AG04450 (cell line): ENCODE results near the gene SIRPD. TPM values are rescaled to one million over a fixed set of nuclear protein-coding genes. Genes with fewer than 3 reads are reported as not detected.

Experiments used
- CTCF ChIA-PET: fragments of 300-600, 350-600 bp; formaldehyde crosslinking; extraction: SDS; loops from one replicate; lab custom pipeline; 2022; ENCODE audit warnings: antibody characterized with exemption, inconsistent platforms; lab: Charles Lee
- POLR2A ChIA-PET: fragments of 350-600 bp; formaldehyde crosslinking; extraction: SDS; loops from one replicate; lab custom pipeline; 2021; ENCODE audit warnings: antibody characterized with exemption, inconsistent platforms; lab: Yijun Ruan, JAX
- DNase-seq: peaks from one replicate; pipeline ENCODE4 v3.0.0-alpha.2; 2011; ENCODE audit warnings: low read depth, low spot score
- H3K27ac ChIP-seq: one replicate; pipeline ENCODE4 v1.5.1; 2012; ENCODE audit warnings: low read depth, low read length, control low read depth
- H3K27me3 ChIP-seq: one replicate; pipeline ENCODE4 v1.6.0; 2012; ENCODE audit warnings: low read length; ENCODE audit not compliant: control insufficient read depth, insufficient read depth
- H3K4me3 ChIP-seq: 2 replicates; pipeline ENCODE4 v1.5.1; 2011; ENCODE audit warnings: mild to moderate bottlenecking, low read depth, low read length, control low read depth
- H3K9me3 ChIP-seq: 2 replicates; pipeline ENCODE4 v1.5.1; 2012; ENCODE audit warnings: low read length; ENCODE audit not compliant: control insufficient read depth, insufficient read depth
- polyA plus RNA-seq: library from polyadenylated mRNA; depleted of rRNA; stranded (reverse); fragments of >200 nt; gene quantifications from 2 replicates; pipeline ENCODE4 v1.2.3, GENCODE V29; 2011
- TF ChIP-seq, protein P1 (sequence below): IDR thresholded peaks from 2 replicates; pipeline ENCODE4 v1.5.1; 2011; ENCODE audit warnings: low read depth, low read length, control low read depth, inconsistent platforms

SIRPD gene
- polyA plus RNA-seq, 1 experiment: not detected

DNA sequence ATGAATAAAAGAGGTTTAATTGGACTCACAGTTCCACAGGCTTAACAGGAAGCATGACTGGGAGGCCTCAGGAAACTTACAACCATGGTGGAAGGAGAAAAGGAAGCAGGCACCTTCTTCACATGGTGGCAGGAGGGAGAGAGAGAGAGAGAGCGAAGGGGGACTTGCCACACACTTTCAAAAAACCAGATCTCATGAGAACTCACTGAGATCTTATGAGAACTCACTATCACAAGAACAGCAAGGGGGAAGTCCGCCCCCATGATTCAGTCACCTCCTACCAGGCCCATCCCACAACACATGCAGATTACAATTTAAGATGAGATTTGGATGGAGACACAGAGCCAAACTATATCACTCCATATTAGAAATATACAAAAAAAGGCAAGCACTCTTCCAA lies 6.1 kb upstream of the SIRPD start:
- TF ChIP-seq, protein P1, sequence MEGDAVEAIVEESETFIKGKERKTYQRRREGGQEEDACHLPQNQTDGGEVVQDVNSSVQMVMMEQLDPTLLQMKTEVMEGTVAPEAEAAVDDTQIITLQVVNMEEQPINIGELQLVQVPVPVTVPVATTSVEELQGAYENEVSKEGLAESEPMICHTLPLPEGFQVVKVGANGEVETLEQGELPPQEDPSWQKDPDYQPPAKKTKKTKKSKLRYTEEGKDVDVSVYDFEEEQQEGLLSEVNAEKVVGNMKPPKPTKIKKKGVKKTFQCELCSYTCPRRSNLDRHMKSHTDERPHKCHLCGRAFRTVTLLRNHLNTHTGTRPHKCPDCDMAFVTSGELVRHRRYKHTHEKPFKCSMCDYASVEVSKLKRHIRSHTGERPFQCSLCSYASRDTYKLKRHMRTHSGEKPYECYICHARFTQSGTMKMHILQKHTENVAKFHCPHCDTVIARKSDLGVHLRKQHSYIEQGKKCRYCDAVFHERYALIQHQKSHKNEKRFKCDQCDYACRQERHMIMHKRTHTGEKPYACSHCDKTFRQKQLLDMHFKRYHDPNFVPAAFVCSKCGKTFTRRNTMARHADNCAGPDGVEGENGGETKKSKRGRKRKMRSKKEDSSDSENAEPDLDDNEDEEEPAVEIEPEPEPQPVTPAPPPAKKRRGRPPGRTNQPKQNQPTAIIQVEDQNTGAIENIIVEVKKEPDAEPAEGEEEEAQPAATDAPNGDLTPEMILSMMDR: no peak
- CTCF ChIA-PET: no interaction called here
- no peaks in the 10 kb centered on the region for H3K9me3 ChIP-seq

DNA sequence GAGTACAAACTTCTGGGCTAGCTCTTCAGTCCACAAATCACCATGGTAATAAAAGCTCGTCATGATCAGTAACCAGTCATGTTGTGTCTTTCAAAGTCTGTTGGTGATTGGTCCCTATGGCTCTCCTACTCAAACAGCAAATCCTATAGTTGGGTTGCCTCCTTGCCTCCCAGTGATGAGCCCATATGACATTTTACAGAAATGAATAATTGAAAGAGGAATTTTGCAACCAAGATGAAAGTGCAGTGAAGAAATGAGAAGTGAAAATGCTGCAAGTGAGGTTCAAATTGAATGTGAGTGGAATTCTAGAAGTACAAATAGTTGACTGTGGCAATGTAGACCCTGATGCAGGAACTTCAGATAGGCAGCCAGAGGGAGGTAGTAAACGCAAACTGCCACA lies 5.1 kb upstream of the SIRPD start:
- ChIA-PET POLR2A (no interaction called here), CTCF (no interaction called here)
- TF ChIP-seq, protein P1: no peak
- Histone ChIP-seq H3K27me3 (peaks cover 3% of the 10 kb centered on the region), H3K9me3 (no peaks in the 10 kb centered on the region), H3K4me3 (no peak overlapping the region), H3K27ac (no peak overlapping the region)
- no peak for DNase-seq

More for the DNA sequence above, 6.1 kb upstream of the SIRPD start:
- H3K27ac ChIP-seq: no peak overlapping the region
- peaks cover 3% of the 10 kb centered on the region for H3K27me3 ChIP-seq
- no peak for DNase-seq
- H3K4me3 ChIP-seq: no peak overlapping the region
- POLR2A ChIA-PET: no interaction called here

DNA sequence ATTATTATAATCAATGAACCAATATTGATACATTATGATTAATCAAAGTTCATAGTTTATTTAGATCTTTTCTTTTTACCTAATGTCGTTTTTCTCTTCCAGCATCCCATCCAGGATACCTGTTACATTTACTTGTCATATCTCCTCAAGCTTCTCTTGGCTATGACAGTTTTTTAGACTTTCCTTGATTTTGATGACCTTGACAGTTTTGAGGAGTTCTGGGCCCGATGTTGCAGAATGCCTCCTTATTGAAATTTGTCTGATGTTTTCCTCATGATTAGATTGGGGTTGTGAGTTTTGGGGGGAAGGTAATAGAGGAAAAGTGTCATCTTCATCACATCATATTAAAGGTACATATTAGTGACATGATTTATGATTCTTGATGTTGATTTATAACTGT lies 3.8 kb upstream of the SIRPD start:
- H3K4me3 ChIP-seq: no peak overlapping the region
- no peak for DNase-seq
- no peak overlapping the region for H3K27ac ChIP-seq
- peaks cover 3% of the 10 kb centered on the region for H3K27me3 ChIP-seq
- CTCF ChIA-PET: no interaction called here
- POLR2A ChIA-PET: no interaction called here
- TF ChIP-seq, protein P1: no peak
- H3K9me3 ChIP-seq: no peaks in the 10 kb centered on the region

DNA sequence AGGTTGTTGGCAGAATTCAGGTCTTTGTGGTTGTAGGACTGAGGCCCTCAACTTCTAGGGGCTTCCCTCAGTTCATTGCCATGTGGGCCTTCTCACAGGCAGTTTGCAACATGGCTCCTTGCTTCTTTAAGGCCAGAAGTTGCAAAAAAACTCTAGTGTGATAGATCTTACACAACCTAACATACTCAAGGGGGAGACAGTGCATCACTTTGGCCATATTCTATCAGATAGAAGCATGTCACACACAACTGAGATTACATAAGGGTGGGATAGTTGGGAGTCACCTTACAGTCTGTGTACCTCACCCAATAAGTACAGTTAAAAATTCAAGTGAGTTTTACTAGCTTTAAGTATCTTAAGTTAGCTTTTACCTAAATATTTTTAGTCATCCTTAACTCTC lies 1.6 kb downstream of the SIRPD start:
- POLR2A ChIA-PET: no interaction called here
- Histone ChIP-seq H3K27me3 (peaks cover 3% of the 10 kb centered on the region), H3K4me3 (no peak overlapping the region), H3K9me3 (no peaks in the 10 kb centered on the region), H3K27ac (no peak overlapping the region)
- TF ChIP-seq, protein P1: no peak
- CTCF ChIA-PET: no interaction called here
- no peak for DNase-seq

DNA sequence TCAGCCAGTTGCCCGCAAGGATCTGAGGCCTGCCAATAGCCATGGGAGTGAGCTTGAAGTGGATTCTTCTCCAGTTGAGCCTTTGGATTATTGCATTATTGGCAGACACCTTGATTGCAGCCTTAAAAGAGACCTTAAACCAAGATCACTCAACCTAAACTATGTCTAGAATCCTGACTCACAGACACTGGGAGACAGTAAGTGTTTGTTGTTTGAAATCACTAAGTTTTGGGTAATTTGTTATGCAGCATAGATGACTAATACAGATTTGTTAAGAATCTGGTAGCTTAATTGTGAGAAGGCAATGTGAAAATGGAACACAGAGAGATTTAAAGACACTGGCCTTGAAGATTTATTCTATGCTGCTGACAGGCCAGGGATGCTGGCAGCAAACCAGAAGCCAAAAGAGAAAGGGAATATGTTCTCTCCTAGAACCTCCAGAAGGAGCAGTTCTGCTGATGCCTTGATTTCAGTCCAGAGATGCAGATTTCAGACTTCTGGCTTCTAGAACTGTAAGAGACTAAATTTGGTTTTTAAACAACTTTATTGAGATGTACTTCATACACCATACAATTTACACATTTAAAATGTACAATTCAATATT lies 17.6 kb downstream of the SIRPD start:
- DNase-seq: no peak
- Histone ChIP-seq H3K9me3 (no peaks in the 10 kb centered on the region), H3K27ac (no peak overlapping the region), H3K4me3 (no peak overlapping the region), H3K27me3 (no peaks in the 10 kb centered on the region)
- ChIA-PET CTCF (interaction anchor here (0.7 kb wide), 1 partner anchor 334 kb away, joined by 3 read pairs; no protein-coding TSS in a partner anchor), POLR2A (no interaction called here)
- TF ChIP-seq, protein P1: no peak
